Skin of body (tissue), 2 donors: Measurements from ENCODE around the gene MCM5. TPM values are rescaled to one million over a fixed set of nuclear protein-coding genes. Genes with fewer than 3 reads are reported as not detected.
A peak's percentile ranks its signal among the peaks of the same experiment; 100 is the strongest.
"Not testable (repeated sequence)": the region's sequence is repeated elsewhere in the genome, so short reads cannot be mapped to it uniquely, and the experiment has no call there.

Experiments
- DNase-seq: peaks from one replicate; lab custom pipeline; 2025; lab: John Stamatoyannopoulos, UW
- total RNA-seq: library from RNA; depleted of rRNA; stranded (reverse); fragments of >200 nt; gene quantifications from one replicate; pipeline ENCODE4 v1.2.3, GENCODE V29; 2014

Gene MCM5
- total RNA-seq, 1 donor from 2014 or later, result 26.6 TPM

DNA sequence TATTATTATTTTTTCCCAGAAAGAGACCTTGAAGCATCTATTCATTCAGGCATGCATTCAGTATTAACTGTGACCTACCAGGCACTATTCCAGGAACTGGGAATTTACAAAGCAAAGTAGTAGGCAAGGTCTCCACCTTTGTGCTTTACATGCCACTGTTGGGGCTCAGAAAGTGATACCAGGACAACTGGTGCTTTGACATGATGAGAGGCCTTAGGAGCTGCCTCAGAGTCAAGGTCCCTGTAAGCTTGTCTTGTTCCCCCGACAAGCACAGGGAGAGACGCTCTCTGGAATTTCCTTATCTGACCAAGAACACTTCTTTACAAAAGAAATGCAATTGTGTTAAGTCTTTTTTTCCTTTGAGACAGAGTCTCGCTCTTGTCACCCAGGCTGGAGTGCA is 21.3 kb upstream of the MCM5 start:
- DNase-seq, result no peak

DNA sequence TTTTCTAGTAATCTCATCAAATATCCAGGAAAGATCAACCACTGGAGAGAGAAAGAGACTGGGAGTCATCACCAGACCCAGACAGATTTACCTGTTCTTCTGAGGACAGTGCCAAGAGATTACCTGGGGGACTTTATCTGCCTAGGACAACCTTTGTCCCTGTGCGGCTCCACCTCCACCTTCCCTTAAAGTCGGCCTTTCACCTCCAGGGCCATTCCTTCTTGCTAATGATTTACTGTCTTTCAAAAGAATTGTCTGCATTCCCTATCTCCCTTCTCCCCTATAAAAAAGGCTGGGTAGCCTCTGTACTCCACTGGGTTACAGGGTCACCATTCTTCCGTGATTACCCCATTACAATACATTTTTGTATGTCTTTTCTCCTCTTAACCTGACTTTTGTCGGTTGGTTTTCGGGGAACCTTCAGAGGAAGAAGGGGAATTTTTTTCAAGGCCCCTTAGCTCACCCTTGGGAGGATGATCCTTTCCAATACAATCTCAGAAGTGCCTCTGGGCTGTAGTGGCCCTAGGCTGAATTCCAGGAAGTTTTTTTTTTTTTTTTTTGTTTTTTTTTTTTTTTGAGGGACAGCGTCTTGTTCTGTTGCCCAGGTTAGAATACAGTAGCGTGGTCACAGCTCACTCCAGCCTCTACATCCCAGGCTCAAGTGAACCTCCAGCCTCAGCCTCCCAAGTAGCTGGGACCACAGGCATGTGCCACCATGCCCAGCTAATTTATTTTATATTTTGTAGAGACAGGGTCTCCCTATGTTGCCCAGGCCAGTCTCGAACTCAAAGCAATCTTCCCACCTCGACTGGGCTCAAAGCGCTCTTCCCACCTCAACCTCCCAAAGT is 20.6 kb upstream of the MCM5 start:
- DNase-seq, result no peak

DNA sequence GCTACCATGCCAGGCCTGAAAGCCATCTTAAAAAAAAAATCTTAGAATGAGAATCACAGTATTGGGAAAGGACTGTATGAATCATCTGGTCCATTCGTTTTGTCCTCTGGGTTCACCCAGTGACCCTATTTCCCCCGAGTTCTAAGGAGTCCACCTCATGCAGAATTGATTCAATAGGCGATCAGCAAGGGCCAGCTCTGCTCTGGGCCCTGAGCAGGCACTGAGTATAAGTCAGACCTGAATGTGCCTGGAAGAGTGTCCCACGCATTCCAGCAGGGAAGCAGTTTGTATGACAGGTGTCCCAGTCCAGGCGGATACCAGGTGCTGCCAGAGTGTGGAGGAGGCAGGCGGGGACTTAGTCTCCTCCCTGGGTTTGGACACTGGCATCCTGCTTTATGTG is 19.9 kb upstream of the MCM5 start:
- no peak for DNase-seq

DNA sequence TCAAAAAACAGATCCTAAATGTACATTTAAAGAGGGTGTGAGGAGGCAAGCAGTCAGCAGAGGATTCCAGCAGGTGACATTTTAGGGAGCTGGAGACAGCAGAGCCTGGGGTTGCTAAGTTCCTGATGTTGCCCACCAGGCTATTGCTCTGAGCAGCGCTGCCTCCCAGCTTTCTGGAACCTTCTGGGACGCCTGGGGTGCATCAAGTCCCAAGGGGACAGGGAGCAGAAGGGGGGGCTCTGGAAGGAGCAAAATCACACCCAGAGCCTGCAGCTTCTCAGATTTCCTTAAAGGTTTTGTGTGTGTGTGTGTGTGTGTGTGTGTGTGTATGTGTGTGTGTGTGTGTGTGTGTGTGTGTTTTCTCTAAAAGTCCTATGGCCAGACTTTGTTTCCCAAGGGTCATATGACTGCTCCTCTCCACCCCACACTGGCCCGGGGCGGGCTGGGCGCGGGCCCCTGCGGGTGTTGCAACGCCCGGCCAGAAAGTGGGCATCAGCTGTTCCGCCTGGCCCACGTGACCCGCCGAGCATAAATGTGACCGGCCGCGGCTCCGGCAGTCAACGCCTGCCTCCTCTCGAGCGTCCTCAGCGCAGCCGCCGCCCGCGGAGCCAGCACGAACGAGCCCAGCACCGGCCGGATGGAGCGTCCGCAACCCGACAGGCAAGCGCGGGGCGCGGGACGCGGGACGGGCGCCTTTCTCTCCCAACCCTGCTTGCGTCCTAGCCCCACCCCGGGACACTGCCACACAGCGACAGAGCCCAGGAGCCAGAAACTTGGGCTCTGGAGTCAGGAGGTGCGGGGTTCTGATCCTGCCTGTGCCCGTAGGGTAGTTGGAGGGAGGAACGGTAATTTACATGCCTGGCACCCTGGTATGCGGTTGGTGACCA is 19.2 kb upstream of the MCM5 start, which contains the start of gene HMOX1:
Gene HMOX1, plus strand, starts transcription at position 560 of the 887 bp plus-strand sequence. Its CDS starts 78 bp downstream, at position 638.
- peak; percentile 58 for DNase-seq

DNA sequence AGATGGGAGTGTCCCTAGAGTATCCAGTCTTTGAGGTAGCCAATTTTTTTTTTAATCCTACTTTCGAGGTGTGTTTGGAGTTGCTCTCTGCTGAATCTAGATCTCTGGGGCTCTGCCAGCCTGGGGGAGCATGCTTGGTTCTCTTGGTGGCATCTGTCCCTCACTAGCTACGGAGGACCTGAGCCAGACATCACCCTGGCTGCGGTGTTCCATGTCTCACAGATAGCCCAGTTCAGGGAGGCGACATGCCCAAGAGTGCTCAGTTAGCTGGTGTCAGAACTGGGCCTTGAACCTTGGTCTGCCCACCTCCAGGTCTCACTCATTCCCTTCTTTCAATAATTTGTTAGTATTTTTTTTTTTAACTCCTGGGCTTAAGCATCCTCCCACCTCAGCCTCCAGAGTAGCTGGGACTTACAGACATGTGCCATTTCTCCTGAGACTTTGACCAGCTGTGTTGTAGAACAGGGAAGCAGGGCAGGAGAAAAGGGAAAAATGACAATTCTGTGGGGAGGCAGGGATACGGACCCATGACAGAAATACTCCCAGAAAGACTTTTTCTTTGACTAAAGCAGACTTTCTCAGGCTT is 18.4 kb upstream of the MCM5 start:
- no peak for DNase-seq

DNA sequence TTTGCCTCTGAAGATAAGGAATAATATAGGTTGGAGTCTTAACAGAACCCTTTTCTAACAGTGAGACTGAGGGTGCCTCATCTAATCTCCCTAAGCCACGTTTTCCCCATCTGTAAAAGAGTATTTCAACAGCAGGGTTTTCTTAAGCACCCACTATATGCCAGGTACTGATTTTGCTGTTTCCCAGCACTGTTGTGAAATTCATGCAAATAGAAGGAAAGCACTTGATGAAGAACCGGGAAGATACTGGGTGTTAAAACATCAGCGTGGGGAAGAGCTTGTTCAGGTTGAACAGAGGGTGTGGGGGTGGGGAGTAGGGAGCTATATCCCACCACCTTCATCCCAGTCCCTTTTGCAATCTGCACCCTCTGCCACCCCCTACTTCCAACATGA is 16.3 kb upstream of the MCM5 start:
- DNase-seq, result no peak

DNA sequence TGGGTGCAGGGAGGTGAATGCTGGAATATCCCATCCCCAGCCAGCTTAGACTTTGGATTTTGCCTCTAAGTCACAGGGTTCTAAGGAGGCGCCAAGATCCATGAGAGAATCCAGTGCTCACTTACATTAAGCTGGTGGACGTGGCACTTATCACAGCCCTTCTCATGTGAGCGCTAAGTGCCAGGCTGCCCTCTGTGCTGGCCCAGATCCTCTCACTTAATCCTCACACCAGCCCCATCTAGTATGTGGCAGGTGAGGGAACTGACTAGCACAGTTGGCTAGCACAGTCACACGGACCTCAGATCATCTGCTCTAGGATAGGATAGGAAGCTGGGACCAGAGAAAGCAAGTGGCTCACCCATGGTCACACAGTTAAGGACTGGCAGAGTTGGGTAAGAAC is 15.4 kb upstream of the MCM5 start:
- no peak for DNase-seq

DNA sequence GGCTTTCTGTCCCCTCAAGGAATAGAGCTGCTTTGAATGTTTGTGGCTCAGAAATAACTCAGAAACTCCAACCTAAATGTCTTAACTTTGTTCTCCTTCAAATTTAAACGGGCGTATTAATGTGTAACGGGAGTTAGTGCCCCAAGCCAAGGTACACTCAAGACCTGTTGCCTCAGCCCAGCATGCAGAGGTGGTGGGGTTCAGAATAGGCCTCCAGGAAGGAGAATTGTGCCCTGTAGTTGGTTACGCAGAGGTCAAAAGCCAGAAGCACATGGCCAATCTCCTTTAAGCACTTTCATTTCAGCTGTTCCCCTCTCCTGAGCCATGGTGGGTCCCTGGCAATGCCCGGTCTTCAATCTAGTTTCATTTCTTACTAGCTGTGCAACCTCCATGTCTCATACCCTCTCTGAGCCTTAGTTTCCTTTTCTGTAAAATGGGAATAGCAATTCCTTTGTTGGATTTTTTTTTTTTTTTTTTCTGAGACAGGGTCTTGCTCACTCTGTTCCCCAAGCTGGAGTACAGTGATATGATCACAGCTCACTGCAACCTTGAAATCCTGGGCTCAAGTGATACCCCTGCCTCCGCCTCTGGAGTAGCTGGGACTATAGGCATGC is 14.9 kb upstream of the MCM5 start:
- no peak for DNase-seq

DNA sequence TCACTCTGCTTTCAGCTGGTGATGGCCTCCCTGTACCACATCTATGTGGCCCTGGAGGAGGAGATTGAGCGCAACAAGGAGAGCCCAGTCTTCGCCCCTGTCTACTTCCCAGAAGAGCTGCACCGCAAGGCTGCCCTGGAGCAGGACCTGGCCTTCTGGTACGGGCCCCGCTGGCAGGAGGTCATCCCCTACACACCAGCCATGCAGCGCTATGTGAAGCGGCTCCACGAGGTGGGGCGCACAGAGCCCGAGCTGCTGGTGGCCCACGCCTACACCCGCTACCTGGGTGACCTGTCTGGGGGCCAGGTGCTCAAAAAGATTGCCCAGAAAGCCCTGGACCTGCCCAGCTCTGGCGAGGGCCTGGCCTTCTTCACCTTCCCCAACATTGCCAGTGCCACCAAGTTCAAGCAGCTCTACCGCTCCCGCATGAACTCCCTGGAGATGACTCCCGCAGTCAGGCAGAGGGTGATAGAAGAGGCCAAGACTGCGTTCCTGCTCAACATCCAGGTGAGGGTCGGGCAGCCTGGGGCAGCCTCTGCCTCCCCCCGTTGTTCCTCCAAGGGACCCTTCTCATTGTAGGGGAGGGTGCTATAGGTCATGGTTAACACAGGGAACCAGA is 13.2 kb upstream of the MCM5 start:
- no peak for DNase-seq

DNA sequence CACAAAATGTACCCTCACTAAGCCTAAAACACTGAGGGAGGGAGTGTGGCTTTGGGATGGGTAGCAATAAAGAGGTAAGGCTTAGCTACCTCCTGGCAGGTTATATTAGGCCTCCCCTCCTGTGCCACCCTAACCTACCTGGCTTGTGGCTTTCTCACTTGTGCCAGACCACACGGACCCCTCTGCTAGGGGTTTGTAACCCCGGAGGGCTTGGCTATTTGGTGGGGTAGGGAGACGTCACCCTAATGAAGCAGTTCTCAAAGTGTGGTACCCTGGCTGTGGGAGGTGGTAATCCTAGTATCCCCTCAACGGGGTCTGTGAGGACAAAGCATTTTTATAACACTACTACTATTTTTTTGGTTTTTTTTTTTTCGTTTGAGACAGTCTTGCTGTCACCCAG is 9.0 kb upstream of the MCM5 start:
- no peak for DNase-seq

DNA sequence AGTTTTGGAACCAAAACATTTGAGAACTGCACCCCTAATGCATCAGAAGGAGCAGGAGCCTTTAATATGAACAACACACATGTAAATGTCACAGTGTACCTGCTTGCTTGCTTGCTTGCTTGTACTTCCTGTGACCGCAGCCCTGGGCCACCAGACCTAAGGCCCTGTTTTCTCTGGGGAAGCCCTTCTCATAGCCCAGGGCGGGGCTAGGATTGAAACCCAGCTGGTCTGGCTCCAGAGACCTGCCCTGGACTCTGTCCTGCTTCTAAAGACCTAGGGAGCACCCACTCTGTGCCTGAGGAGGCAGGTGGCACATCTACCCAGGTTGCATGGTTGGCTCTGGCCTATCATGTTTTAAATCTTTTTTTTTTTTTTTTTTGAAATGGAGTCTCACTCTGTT is 7.6 kb upstream of the MCM5 start:
- DNase-seq, result no peak

DNA sequence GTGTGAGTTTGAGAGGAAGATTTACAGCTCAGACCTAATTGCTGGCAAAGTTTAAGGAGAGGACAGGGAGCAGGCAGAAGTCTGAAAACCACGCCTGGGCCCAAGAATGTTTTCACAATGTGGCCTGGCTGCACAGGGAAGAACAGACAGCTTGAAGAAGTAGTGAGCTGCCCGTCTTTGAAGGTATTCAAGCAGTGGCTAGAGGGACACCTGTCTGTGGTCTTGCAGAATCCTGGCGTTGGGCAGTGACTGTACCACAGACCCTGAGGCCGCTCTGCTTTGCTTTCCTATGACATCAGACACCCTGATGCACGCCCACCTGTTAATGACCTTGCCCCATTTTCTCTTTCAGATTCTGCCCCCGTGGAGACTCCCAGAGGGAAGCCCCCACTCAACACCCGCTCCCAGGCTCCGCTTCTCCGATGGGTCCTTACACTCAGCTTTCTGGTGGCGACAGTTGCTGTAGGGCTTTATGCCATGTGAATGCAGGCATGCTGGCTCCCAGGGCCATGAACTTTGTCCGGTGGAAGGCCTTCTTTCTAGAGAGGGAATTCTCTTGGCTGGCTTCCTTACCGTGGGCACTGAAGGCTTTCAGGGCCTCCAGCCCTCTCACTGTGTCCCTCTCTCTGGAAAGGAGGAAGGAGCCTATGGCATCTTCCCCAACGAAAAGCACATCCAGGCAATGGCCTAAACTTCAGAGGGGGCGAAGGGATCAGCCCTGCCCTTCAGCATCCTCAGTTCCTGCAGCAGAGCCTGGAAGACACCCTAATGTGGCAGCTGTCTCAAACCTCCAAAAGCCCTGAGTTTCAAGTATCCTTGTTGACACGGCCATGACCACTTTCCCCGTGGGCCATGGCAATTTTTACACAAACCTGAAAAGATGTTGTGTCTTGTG is 6.6 kb upstream of the MCM5 start:
- DNase-seq, result no peak

DNA sequence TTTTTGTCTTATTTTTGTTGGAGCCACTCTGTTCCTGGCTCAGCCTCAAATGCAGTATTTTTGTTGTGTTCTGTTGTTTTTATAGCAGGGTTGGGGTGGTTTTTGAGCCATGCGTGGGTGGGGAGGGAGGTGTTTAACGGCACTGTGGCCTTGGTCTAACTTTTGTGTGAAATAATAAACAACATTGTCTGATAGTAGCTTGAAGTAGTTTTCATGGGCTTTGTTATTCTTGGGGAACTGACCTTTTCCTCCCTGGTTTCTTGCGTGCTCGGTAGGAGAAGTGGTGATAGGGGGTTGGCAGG is 6.0 kb upstream of the MCM5 start:
- no peak for DNase-seq

DNA sequence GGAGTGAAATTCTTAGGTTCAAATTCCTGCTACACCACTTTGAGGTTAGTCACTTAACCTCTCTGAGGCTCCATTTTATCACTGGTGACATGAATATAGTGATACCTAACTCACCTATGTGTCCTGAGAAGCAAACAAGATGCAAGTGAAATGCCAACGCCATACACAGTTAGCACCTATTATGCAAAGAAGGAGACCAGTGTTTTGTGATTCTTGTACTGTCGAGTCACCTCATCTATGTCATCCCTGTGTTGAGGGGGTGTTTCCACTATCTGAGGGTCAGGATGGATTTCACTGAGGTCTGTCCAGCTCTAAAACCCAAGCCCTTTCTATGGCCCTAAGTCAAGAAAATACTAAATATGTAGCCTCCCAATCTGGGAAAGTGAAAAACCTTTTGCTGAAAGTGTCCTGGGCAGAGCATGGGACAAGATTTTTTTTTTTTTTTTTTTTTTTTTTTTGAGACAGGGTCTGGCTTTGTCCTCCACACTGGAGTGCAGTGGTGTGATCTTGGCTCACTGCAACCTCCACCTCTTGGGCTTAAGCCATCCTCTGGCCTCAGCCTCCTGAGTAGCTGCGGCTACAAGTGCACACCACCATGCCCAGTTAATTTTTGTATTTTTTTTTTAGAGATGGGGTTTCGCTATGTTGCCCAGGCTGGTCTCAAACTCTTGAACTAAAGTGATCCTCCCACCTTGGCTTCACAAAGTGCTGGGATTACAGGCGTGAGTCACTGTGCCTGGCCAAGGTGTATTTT is 5.0 kb upstream of the MCM5 start:
- no peak for DNase-seq

DNA sequence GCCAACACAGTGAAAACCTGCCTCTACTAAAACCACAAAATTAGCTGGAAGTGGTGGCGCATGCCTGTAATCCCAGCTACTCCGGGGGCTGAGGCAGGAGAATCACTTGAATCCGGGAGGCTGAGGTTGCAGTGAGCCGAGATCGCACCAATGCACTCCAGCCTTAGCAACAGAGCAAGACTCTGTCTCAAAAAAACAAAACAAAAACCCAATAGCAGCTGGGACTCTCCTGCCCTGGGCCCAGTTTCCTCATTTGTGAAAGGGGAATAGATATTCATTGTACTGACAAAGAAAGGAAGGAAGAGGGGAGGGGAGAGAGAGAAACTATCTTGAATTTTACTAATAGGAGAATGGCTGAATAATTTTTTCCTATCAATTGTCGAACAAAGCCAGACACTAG is 3.3 kb upstream of the MCM5 start:
- DNase-seq, result not testable (repeated sequence)

DNA sequence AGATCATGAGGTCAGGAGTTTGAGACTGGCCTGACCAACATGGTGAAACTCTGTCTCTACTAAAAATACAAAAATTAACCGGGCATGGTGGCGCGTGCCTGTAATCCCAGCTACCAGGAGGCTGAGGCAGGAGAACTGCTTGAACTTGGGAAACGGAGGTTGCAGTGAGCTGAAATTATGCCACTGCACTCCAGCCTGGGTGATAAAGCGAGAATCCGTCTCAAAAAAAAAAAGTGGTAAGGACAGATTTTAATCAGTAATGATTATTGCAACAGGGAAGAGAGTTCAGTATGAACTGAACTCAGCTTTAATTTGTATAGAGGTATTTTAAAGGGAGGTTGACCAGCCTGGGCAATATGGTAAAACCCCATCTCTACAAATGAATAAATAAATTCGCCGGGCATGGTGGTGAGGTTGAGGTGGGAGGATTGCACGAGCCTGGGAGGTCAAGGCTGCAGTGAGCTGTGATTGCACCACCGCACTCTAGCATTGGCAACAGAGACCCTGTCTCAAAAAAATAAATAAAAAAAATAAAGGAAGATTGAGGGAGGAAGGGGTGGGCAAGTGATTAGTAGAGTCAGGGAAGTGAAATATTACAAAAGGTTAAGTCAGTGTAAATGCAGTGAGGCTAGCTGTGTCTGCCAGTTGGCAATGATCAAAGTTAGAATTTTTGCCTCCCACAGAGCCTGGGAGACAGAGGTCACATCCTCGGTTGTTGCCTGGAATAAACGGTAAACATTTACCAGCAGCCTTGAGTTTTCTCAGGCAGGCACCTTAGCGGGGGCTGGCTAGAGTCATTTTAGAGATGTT is 2.6 kb upstream of the MCM5 start:
- no peak for DNase-seq

DNA sequence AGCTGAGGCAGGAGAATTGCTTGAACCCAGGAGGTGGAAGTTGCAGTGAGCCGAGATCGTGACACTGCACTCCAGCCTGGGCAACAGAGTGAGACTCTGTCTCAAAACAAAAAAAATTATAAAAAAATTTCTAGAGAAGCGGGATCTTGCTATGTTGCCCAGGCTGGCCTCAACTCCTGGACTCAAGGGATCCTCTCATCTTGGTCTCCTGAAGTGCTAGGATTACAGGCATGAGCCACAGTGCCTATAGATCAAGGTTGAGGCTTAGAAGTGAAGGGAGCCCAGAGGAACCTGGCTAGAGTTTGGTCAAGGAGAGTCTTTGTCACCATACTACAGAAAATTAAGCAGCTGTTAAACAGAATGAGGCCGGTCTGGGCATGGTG is 1.4 kb upstream of the MCM5 start:
- no peak for DNase-seq

DNA sequence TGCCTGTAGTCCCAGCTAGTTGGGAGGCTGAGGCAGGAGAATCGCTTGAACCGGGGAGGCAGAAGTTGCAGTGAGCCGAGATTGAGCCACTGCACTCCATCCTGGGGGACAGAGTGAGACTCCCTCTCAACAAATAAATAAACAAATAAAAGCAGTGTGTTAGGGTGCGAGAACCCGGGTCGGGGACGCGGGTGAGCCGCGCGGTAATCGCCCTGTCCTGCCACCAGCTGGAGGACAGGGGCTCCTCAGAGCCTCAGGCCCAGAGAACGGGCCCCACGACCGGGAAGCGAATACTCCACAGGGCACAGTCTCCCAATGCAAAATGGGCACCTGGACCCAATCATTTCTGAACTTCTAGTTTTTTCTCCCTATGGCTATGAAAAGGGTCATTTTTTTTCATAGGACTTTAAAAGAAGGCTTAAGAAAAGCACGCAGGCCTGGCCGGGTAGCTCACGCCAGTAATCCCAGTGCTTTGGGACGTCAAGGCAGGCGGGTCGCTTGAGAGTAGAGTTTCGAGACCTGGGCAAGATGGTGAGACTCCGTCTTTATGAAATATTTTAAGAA is 744 bp upstream of the MCM5 start:
- DNase-seq, result no peak

DNA sequence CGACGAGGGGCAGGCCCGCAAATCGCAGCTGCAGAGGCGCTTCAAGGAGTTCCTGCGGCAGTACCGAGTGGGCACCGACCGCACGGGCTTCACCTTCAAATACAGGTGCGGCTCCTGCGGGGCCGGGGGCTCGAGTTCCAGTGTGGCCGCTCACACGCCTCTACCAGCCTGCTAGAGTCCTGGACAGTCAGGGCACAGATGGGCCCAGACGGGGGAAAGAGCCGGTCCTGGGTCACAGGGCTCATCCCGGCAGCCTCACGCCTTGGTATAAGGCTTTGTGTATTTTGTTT is 506 bp downstream of the MCM5 start:
- no peak for DNase-seq
